Cardiac fibroblast (primary cell): ENCODE measurements around the gene TRABD2B.

Experiments
- DNase-seq, 2 donors: peaks; one replicate each; pipeline versions ENCODE4 v3.0.0 to v3.0.0-alpha.2; 2010; ENCODE audit warnings: low read depth in 2 of 2
- H3K4me3 ChIP-seq, 2 donors: replicated peaks in 1 of 2; 1 replicate in 1 of 2; 2 replicates in 1 of 2; pipeline ENCODE4 v1.5.1; 2011; ENCODE audit warnings: low read depth in 2 of 2, low read length in 2 of 2, mild to moderate bottlenecking in 2 of 2, moderate library complexity in 1 of 2
- CTCF ChIP-seq: IDR thresholded peaks from one replicate; pipeline ENCODE4 v1.5.1; 2011; ENCODE audit warnings: low read depth, mild to moderate bottlenecking, low read length, inconsistent platforms

The TRABD2B gene

DNA sequence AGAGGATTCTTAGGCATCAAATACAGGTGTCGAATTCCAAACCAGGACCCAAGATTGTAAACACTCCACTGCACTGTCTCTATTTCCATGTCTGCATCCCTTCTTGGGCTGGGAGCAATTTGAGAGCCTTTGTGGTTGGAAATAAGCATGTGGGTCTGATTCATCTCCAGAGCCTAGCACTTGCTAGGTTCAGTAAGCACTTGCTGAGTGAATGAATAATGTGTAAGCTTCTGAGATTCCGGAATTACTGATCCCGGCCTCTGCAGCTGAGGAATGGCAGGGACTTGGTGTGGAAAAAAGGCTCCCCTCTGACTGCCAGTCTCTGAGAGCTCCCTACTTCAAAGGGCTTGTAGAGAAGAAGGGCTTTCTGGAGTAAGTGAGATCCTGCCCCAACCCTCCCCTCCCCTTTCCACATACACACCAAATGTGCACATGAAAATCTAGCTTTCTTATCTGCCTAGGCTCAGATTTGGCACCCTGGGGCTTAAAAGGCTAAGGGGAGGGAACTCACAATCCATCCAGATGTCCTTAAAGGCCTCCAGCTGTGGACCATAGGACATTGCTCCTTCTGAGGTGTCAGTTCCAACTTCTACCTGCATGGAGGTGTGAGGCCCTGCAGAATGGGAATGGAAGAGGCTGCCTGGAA is 39.6 kb upstream of the TRABD2B start:
- TF ChIP-seq CTCF, result no peak
- DNase-seq, result peak in 1 of 2 donors; percentile 24
- H3K4me3 ChIP-seq, result no peak overlapping the region

GRCh38 chr1:48035371-48036141 is 38.4 kb upstream of the TRABD2B start:
- no peak overlapping the region for H3K4me3 ChIP-seq
- no peak for TF ChIP-seq CTCF
- no peak for DNase-seq

- DNase-seq, result no peak
- TF ChIP-seq CTCF, result no peak
- no peak overlapping the region for H3K4me3 ChIP-seq
Observed at GRCh38 chr1:48033495-48034045, 36.4 kb upstream of the TRABD2B start.

GRCh38 chr1:48031676-48032075 is 34.5 kb upstream of the TRABD2B start:
- no peak for TF ChIP-seq CTCF
- DNase-seq, result peak in 1 of 2 donors; percentile 51
- H3K4me3 ChIP-seq, result no peak overlapping the region

DNA sequence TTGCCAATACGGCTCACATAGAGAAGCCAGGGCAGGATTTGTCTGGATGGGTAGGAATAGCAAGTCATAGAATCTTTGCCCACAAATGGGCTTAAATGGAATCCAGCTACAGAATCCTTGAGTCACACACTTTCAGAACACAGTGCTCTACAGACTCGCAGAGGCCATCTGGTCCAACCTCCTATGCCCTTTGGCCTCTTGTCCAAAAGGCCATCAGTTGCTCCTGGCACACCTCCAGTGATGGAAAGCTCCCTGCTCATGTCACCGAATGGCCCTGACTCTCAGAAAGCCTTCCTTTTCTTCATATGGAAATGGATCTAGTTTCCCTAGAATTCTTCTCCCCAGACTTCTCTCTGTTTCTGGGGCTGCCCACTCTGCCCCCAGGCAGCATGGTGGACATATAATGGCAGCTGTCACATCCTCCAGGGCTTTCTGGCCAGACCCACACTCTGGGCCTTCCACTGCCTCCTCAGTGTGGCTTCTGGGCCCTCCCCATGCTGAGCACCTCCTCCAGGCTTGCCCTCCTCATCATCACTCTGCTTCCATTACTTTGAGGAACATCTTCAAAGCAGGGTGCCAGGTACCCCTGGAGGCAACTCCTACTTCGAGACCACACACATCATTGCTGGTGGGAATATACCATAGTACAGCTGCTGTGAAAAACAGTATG is 33.6 kb upstream of the TRABD2B start:
- no peak for TF ChIP-seq CTCF
- H3K4me3 ChIP-seq, result no peak overlapping the region
- DNase-seq, result no peak

DNA sequence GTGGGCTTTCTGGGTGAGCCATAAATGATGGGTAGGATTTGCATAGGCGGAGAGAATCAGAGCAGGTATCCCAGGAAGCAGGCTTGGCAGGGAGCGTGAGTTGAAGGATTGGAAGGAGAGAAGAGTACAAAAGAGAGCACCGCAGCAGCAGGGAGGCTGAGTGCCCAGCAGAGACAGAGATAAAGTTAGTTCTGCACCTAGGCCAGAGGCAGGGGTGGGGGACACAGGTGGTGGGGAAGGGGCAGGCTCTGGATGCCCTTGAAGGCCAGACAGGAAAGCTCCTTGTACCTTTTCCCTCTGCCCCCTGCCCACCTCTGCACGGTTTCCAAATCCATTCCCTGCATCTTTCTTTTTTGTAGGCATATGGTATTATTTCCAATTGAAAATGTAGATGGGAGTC is 33.0 kb upstream of the TRABD2B start:
- no peak overlapping the region for H3K4me3 ChIP-seq
- TF ChIP-seq CTCF, result no peak
- no peak for DNase-seq
